ENCODE measurements around the gene ZNHIT3. TPM values are rescaled to one million over a fixed set of nuclear protein-coding genes. Genes with fewer than 3 reads are reported as not detected.
"Not testable (repeated sequence)": the region's sequence is repeated elsewhere in the genome, so short reads cannot be mapped to it uniquely, and the experiment has no call there.

Gene ZNHIT3
- total RNA-seq, 2 experiments from 2014 or later: 55.4 to 59.3 TPM

- ChIA-PET CTCF (no interaction called here), POLR2A (no interaction called here)
These were observed 20.8 kb downstream of the ZNHIT3 start for GRCh38 chr17:36507266-36507665.

GRCh38 chr17:36508439-36508838 lies 22.0 kb downstream of the ZNHIT3 start:
- CTCF ChIA-PET, POLR2A ChIA-PET: not testable (repeated sequence)

GRCh38 chr17:36509272-36509985 lies 22.9 kb downstream of the ZNHIT3 start:
- ChIA-PET CTCF (no interaction called here), POLR2A (interaction anchor here (1.0 kb wide), 1 partner anchor 26 kb away, joined by 3 read pairs; no protein-coding TSS in a partner anchor)

GRCh38 chr17:36510636-36511035 lies 24.2 kb downstream of the ZNHIT3 start:
- ChIA-PET POLR2A (no interaction called here), CTCF (no interaction called here)

- ChIA-PET CTCF (no interaction called here), POLR2A (no interaction called here)
These were observed 24.7 kb downstream of the ZNHIT3 start for GRCh38 chr17:36511216-36511615.

- POLR2A ChIA-PET: no interaction called here
- CTCF ChIA-PET: no interaction called here
These were observed 26.2 kb downstream of the ZNHIT3 start for GRCh38 chr17:36512641-36513040.

- CTCF ChIA-PET: interaction anchor here (1.4 kb wide), 1 partner anchor 19 kb away, joined by 4 read pairs; the partner anchor contains the start of genes MYO19 and PIGW
- POLR2A ChIA-PET: no interaction called here
These were observed 28.4 kb downstream of the ZNHIT3 start for GRCh38 chr17:36514856-36515255.

- ChIA-PET POLR2A (interaction anchor here (0.7 kb wide), 1 partner anchor 21 kb away, joined by 3 read pairs; no protein-coding TSS in a partner anchor), CTCF (no interaction called here)
These were observed 29.4 kb downstream of the ZNHIT3 start for GRCh38 chr17:36515837-36516236.

- POLR2A ChIA-PET: no interaction called here
- CTCF ChIA-PET: no interaction called here
These were observed 36.6 kb downstream of the ZNHIT3 start for GRCh38 chr17:36523113-36523512.

- ChIA-PET CTCF (interaction anchor here (1.0 kb wide), 1 partner anchor 10 kb away, joined by 7 read pairs; the partner anchor contains the start of genes MYO19 and PIGW), POLR2A (no interaction called here)
These were observed 38.0 kb downstream of the ZNHIT3 start for GRCh38 chr17:36524428-36524876.

- POLR2A ChIA-PET: no interaction called here
These were observed 38.6 kb downstream of the ZNHIT3 start for GRCh38 chr17:36525113-36525512.

GRCh38 chr17:36525888-36526287 lies 39.4 kb downstream of the ZNHIT3 start:
- ChIA-PET POLR2A (no interaction called here), CTCF (no interaction called here)

More at GRCh38 chr17:36525113-36525512, 38.6 kb downstream of the ZNHIT3 start:
- CTCF ChIA-PET: no interaction called here

- POLR2A ChIA-PET: no interaction called here
- CTCF ChIA-PET: no interaction called here
These were observed 41.3 kb downstream of the ZNHIT3 start for GRCh38 chr17:36527621-36528250.

GRCh38 chr17:36529121-36529520 lies 42.6 kb downstream of the ZNHIT3 start:
- POLR2A ChIA-PET: no interaction called here
- CTCF ChIA-PET: no interaction called here

GRCh38 chr17:36532435-36532975 lies 46.0 kb downstream of the ZNHIT3 start:
- CTCF ChIA-PET: no interaction called here
- POLR2A ChIA-PET: interaction anchor here (0.6 kb wide), 1 partner anchor 25 kb away, joined by 3 read pairs; no protein-coding TSS in a partner anchor

- POLR2A ChIA-PET: interaction anchor here (0.6 to 3.4 kb wide), 4 partner anchors 11 to 67 kb away, joined by 3 to 44 read pairs (median 5); partner anchors contain the start of genes GGNBP2 and MRM1
- CTCF ChIA-PET: interaction anchor here (0.6 to 3.3 kb wide), 8 partner anchors 8 to 72 kb away, joined by 3 to 13 read pairs (median 4); partner anchors contain the start of gene MRM1
These were observed 47.7 kb downstream of the ZNHIT3 start for GRCh38 chr17:36533935-36534839.

GRCh38 chr17:36534840-36535668 lies 48.6 kb downstream of the ZNHIT3 start, which contains the start of the genes MYO19 and PIGW:
Gene MYO19 (minus strand): TSS chr17:36534868. CDS start chr17:36532538, 2,330 bp downstream.
Gene PIGW (plus strand): TSS chr17:36534987. CDS start chr17:36537102, 2,115 bp downstream.
- ChIA-PET CTCF (interaction anchor here (0.6 to 3.3 kb wide), 7 partner anchors 11 to 71 kb away, joined by 3 to 13 read pairs (median 4); partner anchors contain the start of gene MRM1), POLR2A (interaction anchor here (0.6 to 3.4 kb wide), 6 partner anchors 10 to 66 kb away, joined by 3 to 44 read pairs (median 3); partner anchors contain the start of genes GGNBP2 and MRM1)

GRCh38 chr17:36535669-36536081 lies 49.2 kb downstream of the ZNHIT3 start:
- POLR2A ChIA-PET: interaction anchor here (0.8 to 3.4 kb wide), 4 partner anchors 10 to 66 kb away, joined by 3 to 44 read pairs (median 5); partner anchors contain the start of genes GGNBP2 and MRM1
- CTCF ChIA-PET: interaction anchor here (3.3 kb wide), 1 partner anchor 11 kb away, joined by 13 read pairs; no protein-coding TSS in a partner anchor
